CD14-positive monocyte (primary cell): ENCODE measurements around the gene HPCA. TPM values are rescaled to one million over a fixed set of nuclear protein-coding genes. Genes with fewer than 3 reads are reported as not detected.

Experiments used
- DNase-seq, 3 donors: peaks; one replicate each; pipeline ENCODE4 v3.0.0-alpha.2; 2011 to 2022
- H2AFZ ChIP-seq: 2 replicates; pipeline ENCODE4 v1.6.0; 2012; ENCODE audit warnings: mild to moderate bottlenecking, low read depth, low read length, inconsistent platforms; ENCODE audit not compliant: insufficient read depth, poor library complexity, severe bottlenecking
- H3K27ac ChIP-seq, 2 donors: 1 replicate in 1 of 2; 2 replicates in 1 of 2; pipeline ENCODE4 v1.5.1; 2012 to 2013; ENCODE audit warnings: low read length in 2 of 2, control low read depth in 1 of 2, inconsistent platforms in 1 of 2, low read depth in 1 of 2, mild to moderate bottlenecking in 1 of 2
- H3K27me3 ChIP-seq, 2 donors: one replicate each; pipeline versions ENCODE4 v1.6.0 to v1.6.1; 2011 to 2013; ENCODE audit warnings: low read length in 2 of 2; ENCODE audit not compliant: control insufficient read depth in 2 of 2, insufficient read depth in 2 of 2
- H3K36me3 ChIP-seq, 2 donors: replicated peaks in 1 of 2; 1 replicate in 1 of 2; 2 replicates in 1 of 2; pipeline versions ENCODE4 v1.5.1 to v1.6.1; 2012 to 2013; ENCODE audit warnings: low read length in 2 of 2, control low read depth in 1 of 2, inconsistent platforms in 1 of 2, mild to moderate bottlenecking in 1 of 2; ENCODE audit not compliant: insufficient read depth in 2 of 2, control insufficient read depth in 1 of 2
- H3K4me1 ChIP-seq, 2 donors: 1 replicate in 1 of 2; 2 replicates in 1 of 2; pipeline versions ENCODE4 v1.5.1 to v1.6.1; 2012 to 2013; ENCODE audit warnings: low read length in 2 of 2, control low read depth in 1 of 2, inconsistent platforms in 1 of 2, mild to moderate bottlenecking in 1 of 2, moderate library complexity in 1 of 2; ENCODE audit not compliant: insufficient read depth in 2 of 2, control insufficient read depth in 1 of 2
- H3K4me2 ChIP-seq: replicated peaks from 2 replicates; pipeline ENCODE3; 2012; ENCODE audit warnings: low read length, moderate library complexity, mild to moderate bottlenecking; ENCODE audit not compliant: poor library complexity, severe bottlenecking; ENCODE audit errors: extremely low read depth
- H3K4me3 ChIP-seq, 3 experiments: fragments of 200-600 bp in 1 of 3; sonication (generic) in 1 of 3; replicated peaks in 1 of 3; 1 replicate in 2 of 3; 2 replicates in 1 of 3; pipeline ENCODE4 v1.5.1; 2011 to 2013; ENCODE audit warnings: low read length in 3 of 3, mild to moderate bottlenecking in 3 of 3, control low read depth in 2 of 3, low read depth in 2 of 3, inconsistent platforms in 1 of 3, moderate library complexity in 1 of 3
- H3K79me2 ChIP-seq: 2 replicates; pipeline ENCODE4 v1.6.0; 2012; ENCODE audit warnings: mild to moderate bottlenecking, control low read depth, inconsistent platforms, low read length, moderate library complexity; ENCODE audit not compliant: insufficient read depth
- H3K9ac ChIP-seq: 2 replicates; pipeline ENCODE4 v1.6.0; 2017; ENCODE audit warnings: low read length, mild to moderate bottlenecking; ENCODE audit not compliant: insufficient read depth, poor library complexity, severe bottlenecking
- H3K9me3 ChIP-seq, 2 donors: replicated peaks in 1 of 2; 1 replicate in 1 of 2; 2 replicates in 1 of 2; pipeline versions ENCODE4 v1.5.1 to v1.6.1; 2012 to 2013; ENCODE audit warnings: low read length in 2 of 2, control low read depth in 1 of 2; ENCODE audit not compliant: control insufficient read depth in 1 of 2, insufficient read depth in 1 of 2
- H4K20me1 ChIP-seq: 2 replicates; pipeline ENCODE4 v1.6.0; 2012; ENCODE audit warnings: mild to moderate bottlenecking, low read length, control low read depth, moderate library complexity; ENCODE audit not compliant: insufficient read depth
- H3K27ac Mint-ChIP-seq, 7 donors: one replicate each; pipeline ENCODE4 v1.8.0; 2020; ENCODE audit warnings: mild to moderate bottlenecking in 7 of 7, mixed read lengths in 7 of 7, moderate library complexity in 6 of 7, inconsistent platforms in 2 of 7
- H3K27me3 Mint-ChIP-seq, 3 donors: one replicate each; pipeline ENCODE4 v1.8.0; 2021 to 2022; ENCODE audit warnings: low read depth in 3 of 3, mild to moderate bottlenecking in 3 of 3, mixed read lengths in 3 of 3, moderate library complexity in 3 of 3, inconsistent platforms in 1 of 3
- H3K36me3 Mint-ChIP-seq, 2 donors: one replicate each; pipeline ENCODE4 v1.8.0; 2020; ENCODE audit warnings: mixed read lengths in 2 of 2, inconsistent platforms in 1 of 2, mild to moderate bottlenecking in 1 of 2
- H3K4me1 Mint-ChIP-seq: one replicate; pipeline ENCODE4 v1.8.0; 2020; ENCODE audit warnings: mild to moderate bottlenecking, mixed read lengths
- H3K4me3 Mint-ChIP-seq, 2 donors: one replicate each; pipeline ENCODE4 v1.8.0; 2020; ENCODE audit warnings: mild to moderate bottlenecking in 2 of 2, mixed read lengths in 2 of 2, moderate library complexity in 1 of 2
- H3K9me3 Mint-ChIP-seq, 7 donors: one replicate each; pipeline ENCODE4 v1.8.0; 2020 to 2022; ENCODE audit warnings: mixed read lengths in 7 of 7, mild to moderate bottlenecking in 6 of 7, moderate library complexity in 6 of 7, inconsistent platforms in 2 of 7
- CTCF ChIP-seq: fragments of 200-600 bp; IDR thresholded peaks from one replicate; pipeline ENCODE4 v1.8.0; 2022; ENCODE audit warnings: antibody characterized with exemption, mild to moderate bottlenecking
- WGBS: methylation state at CpG from one replicate; pipeline ENCODE4 v1.1.5; 2013; ENCODE audit warnings: missing lambda C conversion rate; ENCODE audit not compliant: insufficient coverage; 5-methylcytosine and 5-hydroxymethylcytosine counted together
- intact Hi-C, 2 donors: fragments of 100-400 bp; cut with micrococcal nuclease; formaldehyde crosslinking; loops; one replicate each; pipeline versions ENCODE4 v1.15.0 to v1.15.1; 2023
- polyA plus RNA-seq, 3 donors: library from polyadenylated mRNA; depleted of rRNA in 1 of 3; unstranded in 2 of 3; stranded (reverse) in 1 of 3; fragments of 300-500 nt in 2 of 3; fragments of >200 nt in 1 of 3; fragmentation: Illumina TruSeq in 2 of 3; gene quantifications; 1 replicate in 2 of 3; 2 replicates in 1 of 3; pipeline ENCODE4 v1.2.3, GENCODE V29; 2012 to 2021

The HPCA gene
- polyA plus RNA-seq, 3 donors: not detected

DNA sequence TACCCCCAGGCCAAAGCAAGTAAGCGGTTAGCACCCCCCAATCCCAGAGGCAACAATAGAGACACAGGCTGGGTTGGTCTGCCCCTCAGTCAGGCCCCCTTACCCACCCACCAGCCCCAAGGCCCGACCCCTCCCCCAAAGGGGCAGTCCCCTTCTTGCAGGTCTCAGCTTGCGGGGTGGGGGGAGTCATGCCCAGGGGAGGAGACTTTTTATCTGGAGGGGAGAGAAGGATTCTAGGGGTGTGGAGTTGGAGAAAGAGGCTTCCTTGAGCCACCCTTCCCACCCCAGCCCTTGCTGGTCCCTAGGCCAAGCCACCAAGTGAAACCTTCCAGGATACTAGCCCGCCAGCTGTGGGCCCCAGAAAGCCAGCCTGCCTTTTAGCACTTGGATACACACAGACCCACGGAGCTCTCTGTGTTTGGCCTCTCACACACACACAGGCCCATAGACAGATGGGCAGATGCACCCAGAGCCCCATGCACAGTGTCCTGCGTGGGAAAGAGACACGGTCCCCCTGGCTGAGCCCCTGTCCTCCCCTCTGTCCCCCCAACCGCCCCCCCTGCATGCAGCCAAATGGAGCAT, 7.8 kb downstream of the HPCA start:
- H3K27ac Mint-ChIP-seq: no peak overlapping the region

GRCh38 chr1:32894681-32895080, 8.4 kb downstream of the HPCA start:
- H3K4me1 Mint-ChIP-seq: peaks cover 14% of the 10 kb centered on the region
- H3K27me3 ChIP-seq: peaks cover 36 to 72% of the 10 kb centered on the region in 2 donors

More for the DNA sequence above, 7.8 kb downstream of the HPCA start:
- WGBS: 83% methylated on average over 1 of the region's 8 CpGs
- Histone ChIP-seq H3K4me3 (no peak overlapping the region), H3K36me3 (no peaks in the 10 kb centered on the region), H3K27ac (no peak overlapping the region), H3K9ac (no peak overlapping the region), H4K20me1 (no peaks in the 10 kb centered on the region), H2AFZ (no peak overlapping the region), H3K9me3 (peaks cover 4 to 9% of the 10 kb centered on the region in 2 donors), H3K4me2 (no peak overlapping the region), H3K79me2 (no peaks in the 10 kb centered on the region), H3K4me1 (peaks cover 4 to 10% of the 10 kb centered on the region in 2 donors), H3K27me3 (peaks cover 30 to 66% of the 10 kb centered on the region in 2 donors)
- peaks cover 4 to 13% (median 10%) of the 10 kb centered on the region in 7 donors for H3K9me3 Mint-ChIP-seq
- intact Hi-C loops: no loop called here
- peaks cover 14% of the 10 kb centered on the region for H3K4me1 Mint-ChIP-seq
- peak overlapping the region in 1 of 2 donors; percentile 78 for H3K4me3 Mint-ChIP-seq
- peaks cover 69 to 92% (median 71%) of the 10 kb centered on the region in 3 donors for H3K27me3 Mint-ChIP-seq
- TF ChIP-seq CTCF: no peak
- no peak for DNase-seq
- peaks cover 0 to 7% of the 10 kb centered on the region in 2 donors for H3K36me3 Mint-ChIP-seq

More at GRCh38 chr1:32894681-32895080, 8.4 kb downstream of the HPCA start:
- Mint-ChIP-seq H3K27ac (no peak overlapping the region), H3K36me3 (peaks cover 0 to 7% of the 10 kb centered on the region in 2 donors), H3K9me3 (peaks cover 4 to 13% (median 10%) of the 10 kb centered on the region in 7 donors), H3K27me3 (peaks cover 73 to 95% (median 76%) of the 10 kb centered on the region in 3 donors), H3K4me3 (no peak overlapping the region)
- H3K4me2 ChIP-seq: no peak overlapping the region
- H4K20me1 ChIP-seq: no peaks in the 10 kb centered on the region
- peaks cover 4 to 9% of the 10 kb centered on the region in 2 donors for H3K9me3 ChIP-seq
- WGBS: 81% methylated on average over 4 of the region's 6 CpGs
- H3K9ac ChIP-seq: no peak overlapping the region
- H2AFZ ChIP-seq: no peak overlapping the region
- intact Hi-C loops: no loop called here
- peaks cover 4 to 10% of the 10 kb centered on the region in 2 donors for H3K4me1 ChIP-seq
- no peak overlapping the region for H3K4me3 ChIP-seq
- no peak for DNase-seq
- TF ChIP-seq CTCF: no peak
- no peak overlapping the region for H3K27ac ChIP-seq
- H3K79me2 ChIP-seq: no peaks in the 10 kb centered on the region
- H3K36me3 ChIP-seq: no peaks in the 10 kb centered on the region
